Cerebellar nuclear complex (tissue), 1 donor: Measurements from ENCODE around the gene CSTB.

ENCODE experiments used
- DNase-seq, 2 experiments: peaks; one replicate each; lab custom pipeline; 2025; lab: John Stamatoyannopoulos, UW

The CSTB gene

GRCh38 chr21:43767984-43768867, 7.9 kb downstream of the CSTB start:
- DNase-seq = no peak

- DNase-seq = no peak
These were observed 8.6 kb downstream of the CSTB start for GRCh38 chr21:43767498-43767983.

- DNase-seq = no peak
These were observed 9.2 kb downstream of the CSTB start for GRCh38 chr21:43766734-43767497.

- no peak for DNase-seq
These were observed 11.3 kb downstream of the CSTB start for GRCh38 chr21:43764576-43765495.

GRCh38 chr21:43763901-43764523, 12.1 kb downstream of the CSTB start:
- DNase-seq = no peak

- DNase-seq = no peak
These were observed 13.6 kb downstream of the CSTB start for GRCh38 chr21:43762303-43763128.

- no peak for DNase-seq
These were observed 14.2 kb downstream of the CSTB start for GRCh38 chr21:43761886-43762285.

- DNase-seq = no peak
These were observed 15.6 kb downstream of the CSTB start for GRCh38 chr21:43760391-43760958.

GRCh38 chr21:43759651-43760050, 16.5 kb downstream of the CSTB start:
- DNase-seq = no peak

GRCh38 chr21:43758811-43759210, 17.3 kb downstream of the CSTB start:
- DNase-seq = no peak

GRCh38 chr21:43758111-43758641, 17.9 kb downstream of the CSTB start:
- DNase-seq = no peak

- DNase-seq = peak in 1 of 2 experiments; percentile 4
These were observed 18.5 kb downstream of the CSTB start for GRCh38 chr21:43757601-43758000.

- DNase-seq = no peak
These were observed 20.1 kb downstream of the CSTB start for GRCh38 chr21:43755820-43756594.

- peak; percentile 1 to 22 for DNase-seq
These were observed 20.9 kb downstream of the CSTB start for GRCh38 chr21:43754948-43755781.

GRCh38 chr21:43753439-43753799, 22.7 kb downstream of the CSTB start:
- no peak for DNase-seq

- DNase-seq = no peak
These were observed 23.2 kb downstream of the CSTB start for GRCh38 chr21:43752758-43753438.

GRCh38 chr21:43751955-43752591, 24.0 kb downstream of the CSTB start:
- no peak for DNase-seq
